Pulmonary artery endothelial cell (primary cell): ENCODE results near the gene AZGP1. TPM values are rescaled to one million over a fixed set of nuclear protein-coding genes. Genes with fewer than 3 reads are reported as not detected.
"Not testable (repeated sequence)": the region's sequence is repeated elsewhere in the genome, so short reads cannot be mapped to it uniquely, and the experiment has no call there.

Experiments
- DNase-seq: peaks from one replicate; pipeline ENCODE4 v3.0.0-alpha.2; 2011; ENCODE audit warnings: low read depth, low spot score
- total RNA-seq: library from RNA; depleted of rRNA; stranded (reverse); fragments of >200 nt; gene quantifications from 2 replicates; pipeline ENCODE4 v1.2.3, GENCODE V29; 2014

AZGP1 gene
- total RNA-seq = not detected in 2 replicates

DNA sequence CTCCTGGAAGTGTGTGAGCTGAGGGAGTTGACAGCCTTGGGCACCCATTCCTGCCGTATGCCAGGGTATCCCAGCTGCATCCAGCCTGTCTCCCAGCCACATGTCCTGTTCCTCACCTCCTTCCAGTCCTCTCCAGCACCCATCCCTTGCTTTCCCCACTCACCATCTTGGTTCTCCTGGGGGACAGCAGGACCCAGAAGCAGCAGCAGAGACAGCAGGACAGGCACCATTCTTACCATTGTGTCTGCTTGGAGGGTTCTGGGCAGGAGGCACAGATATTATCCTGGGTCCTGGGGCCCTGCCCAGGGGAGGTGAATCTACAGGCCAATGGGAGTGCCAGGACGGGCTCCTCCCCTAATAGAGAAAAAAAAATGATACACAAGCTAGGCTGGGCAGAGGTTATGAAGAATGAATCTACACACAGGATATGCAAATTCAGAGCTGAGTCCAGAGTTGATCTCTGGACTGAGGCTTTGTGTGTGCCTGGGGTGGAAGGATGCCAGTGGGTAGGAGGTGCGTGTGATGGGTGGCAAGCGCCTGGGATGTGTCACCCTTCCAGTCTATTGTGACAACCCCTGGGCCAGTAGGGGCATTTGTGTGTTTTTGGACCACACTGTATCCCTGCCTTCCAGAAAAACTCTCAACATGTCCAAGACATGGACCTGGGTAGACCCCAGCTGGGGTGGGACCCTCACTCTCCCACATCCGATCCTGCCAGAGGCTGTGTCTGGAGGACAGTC lies at the start of gene AZGP1:
TSS of gene AZGP1 (minus strand) at position 250 of the 740 bp plus-strand sequence. CDS start at position 239, 11 bp downstream.
- DNase-seq = no peak

- no peak for DNase-seq
These were observed 48.3 kb upstream of the AZGP1 start for GRCh38 chr7:100024020-100024619.

DNA sequence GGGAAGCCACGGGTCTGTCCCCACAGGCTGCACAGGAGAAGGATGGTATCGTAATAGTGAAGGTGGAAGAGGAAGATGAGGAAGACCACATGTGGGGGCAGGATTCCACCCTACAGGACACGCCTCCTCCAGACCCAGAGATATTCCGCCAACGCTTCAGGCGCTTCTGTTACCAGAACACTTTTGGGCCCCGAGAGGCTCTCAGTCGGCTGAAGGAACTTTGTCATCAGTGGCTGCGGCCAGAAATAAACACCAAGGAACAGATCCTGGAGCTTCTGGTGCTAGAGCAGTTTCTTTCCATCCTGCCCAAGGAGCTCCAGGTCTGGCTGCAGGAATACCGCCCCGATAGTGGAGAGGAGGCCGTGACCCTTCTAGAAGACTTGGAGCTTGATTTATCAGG lies 47.7 kb upstream of the AZGP1 start:
- no peak for DNase-seq

DNA sequence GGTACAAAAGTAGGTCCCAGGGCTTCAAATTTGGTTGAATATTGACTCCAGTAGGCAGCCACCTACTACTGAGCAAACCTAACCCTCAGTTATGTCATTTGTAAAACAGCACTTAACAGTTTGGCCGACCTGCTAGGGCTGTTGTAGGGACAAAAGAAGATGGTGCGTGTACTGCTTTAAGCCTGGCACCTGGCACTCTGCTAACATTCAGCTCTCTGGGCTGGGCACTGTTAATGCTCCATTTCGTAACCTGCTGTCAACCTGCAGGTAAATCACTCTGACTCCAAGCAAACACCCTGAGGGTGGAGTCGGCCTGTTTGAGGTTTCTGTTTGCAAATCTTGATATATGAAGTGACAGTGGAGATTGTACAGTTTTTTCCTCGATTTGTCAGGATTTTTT lies 46.8 kb upstream of the AZGP1 start:
- DNase-seq = no peak

DNA sequence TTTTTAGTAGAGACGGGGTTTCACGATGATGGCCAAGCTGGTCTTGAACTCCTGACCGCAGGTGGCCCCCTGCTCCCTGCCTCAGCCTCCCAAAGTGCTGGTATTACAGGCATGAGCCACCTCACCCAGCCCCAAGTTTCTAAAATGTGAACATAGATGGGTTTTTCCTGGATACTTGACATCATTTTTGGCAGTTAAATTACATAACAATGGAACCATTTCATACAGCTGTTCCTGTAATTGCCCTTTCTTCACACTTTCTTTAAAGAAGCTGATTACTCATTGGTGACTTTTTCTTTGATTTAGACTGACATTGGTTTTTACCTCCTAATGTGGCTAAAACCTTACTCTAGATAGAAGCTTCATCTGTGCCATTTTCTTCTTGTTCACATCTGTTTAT lies 45.5 kb upstream of the AZGP1 start:
- no peak for DNase-seq

DNA sequence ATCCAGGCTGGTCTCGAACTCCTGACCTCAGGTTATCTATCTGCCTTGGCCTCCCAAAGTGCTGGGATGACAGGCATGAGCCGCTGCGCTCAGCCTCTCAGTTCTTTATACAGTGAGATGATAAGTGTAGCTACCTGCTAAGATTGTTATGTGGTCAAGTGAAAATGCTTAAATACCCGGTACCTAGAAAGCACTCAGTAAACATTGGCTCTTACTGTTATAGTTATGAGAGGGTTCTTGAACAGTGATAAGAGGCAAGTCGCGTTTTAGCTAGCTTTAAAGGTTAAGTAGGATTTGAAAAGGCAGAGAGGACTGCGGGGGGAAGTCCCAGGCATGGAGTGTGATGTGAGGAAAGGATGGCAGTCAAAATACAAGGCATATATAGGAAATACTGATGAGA lies 44.1 kb upstream of the AZGP1 start:
- no peak for DNase-seq

DNA sequence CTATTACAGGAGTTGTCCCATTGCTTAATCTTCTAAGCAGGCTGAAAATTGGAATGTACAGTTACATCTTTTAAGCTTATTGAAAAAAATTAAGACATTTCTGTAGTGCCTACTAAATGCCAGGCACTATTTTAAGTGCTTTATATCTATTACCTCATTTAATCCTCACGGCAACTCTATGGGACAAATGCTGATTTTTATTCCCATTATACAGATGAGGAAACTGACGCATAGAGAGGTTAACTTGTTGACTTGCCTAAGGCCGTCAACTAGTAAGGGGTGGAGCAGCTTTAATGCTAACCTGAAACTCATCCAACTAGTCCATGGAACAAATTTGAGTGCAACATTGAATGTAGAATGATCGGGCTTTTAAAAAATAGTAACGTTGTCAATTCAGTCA lies 42.0 kb upstream of the AZGP1 start:
- no peak for DNase-seq

- no peak for DNase-seq
These were observed 41.5 kb upstream of the AZGP1 start for GRCh38 chr7:100017300-100017699.

DNA sequence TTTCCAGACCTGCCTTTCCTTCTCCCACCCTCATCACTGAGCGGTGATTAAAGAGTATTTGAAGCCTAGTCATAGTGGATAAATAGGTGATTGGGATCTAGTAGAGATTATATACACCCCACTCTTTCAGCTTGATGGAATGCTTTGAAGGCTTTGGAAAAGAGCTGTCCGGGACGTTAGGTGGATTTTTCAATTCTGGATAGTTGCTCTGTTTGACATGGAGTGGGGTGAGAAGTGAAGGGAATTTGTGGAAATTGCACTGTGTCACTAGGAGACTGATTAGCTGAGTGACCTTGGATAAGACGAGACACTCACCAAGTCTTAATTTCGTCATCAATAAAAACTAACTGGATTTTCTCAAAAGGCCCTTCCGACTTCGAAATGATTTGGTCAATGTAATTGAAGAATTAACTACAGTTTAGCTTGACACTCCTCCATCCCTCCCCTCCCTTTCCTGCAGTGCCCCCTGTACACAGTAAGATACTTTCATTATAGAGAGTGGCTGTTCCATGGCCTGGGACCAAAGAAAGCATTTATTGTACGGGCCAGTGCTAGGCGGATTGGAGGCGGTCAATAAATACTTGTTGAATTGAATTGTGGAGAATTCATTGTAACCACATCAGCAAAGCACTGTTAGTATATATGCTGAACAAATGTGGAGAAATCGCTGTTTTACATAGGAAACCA lies 40.5 kb upstream of the AZGP1 start:
- no peak for DNase-seq

- peak; percentile 78 for DNase-seq
These were observed 39.7 kb upstream of the AZGP1 start, which contains the start of gene ZKSCAN1 for GRCh38 chr7:100015232-100016214. ZKSCAN1 (plus strand) TSS chr7:100015596; CDS start chr7:100023507, 7,911 bp downstream.

DNA sequence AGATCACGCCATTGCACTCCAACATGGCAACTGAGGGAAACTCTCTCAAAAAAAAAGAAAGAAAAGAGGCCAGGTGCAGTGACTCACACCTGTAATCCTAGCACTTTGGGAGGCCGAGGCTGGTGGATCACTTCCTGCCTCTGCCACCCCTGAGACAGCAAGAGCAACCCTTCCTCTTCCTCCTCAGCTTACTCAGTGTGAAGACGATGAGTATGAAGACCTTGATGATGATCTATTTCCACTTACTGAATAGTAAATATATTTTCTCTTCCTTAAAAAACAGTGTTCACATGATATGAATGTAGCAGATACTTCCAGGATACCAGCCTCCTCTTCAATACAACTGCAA lies 37.5 kb upstream of the AZGP1 start:
- DNase-seq = no peak

- DNase-seq = not testable (repeated sequence)
These were observed 36.8 kb upstream of the AZGP1 start for GRCh38 chr7:100012385-100013327.

GRCh38 chr7:100011516-100011915 lies 35.7 kb upstream of the AZGP1 start:
- no peak for DNase-seq

DNA sequence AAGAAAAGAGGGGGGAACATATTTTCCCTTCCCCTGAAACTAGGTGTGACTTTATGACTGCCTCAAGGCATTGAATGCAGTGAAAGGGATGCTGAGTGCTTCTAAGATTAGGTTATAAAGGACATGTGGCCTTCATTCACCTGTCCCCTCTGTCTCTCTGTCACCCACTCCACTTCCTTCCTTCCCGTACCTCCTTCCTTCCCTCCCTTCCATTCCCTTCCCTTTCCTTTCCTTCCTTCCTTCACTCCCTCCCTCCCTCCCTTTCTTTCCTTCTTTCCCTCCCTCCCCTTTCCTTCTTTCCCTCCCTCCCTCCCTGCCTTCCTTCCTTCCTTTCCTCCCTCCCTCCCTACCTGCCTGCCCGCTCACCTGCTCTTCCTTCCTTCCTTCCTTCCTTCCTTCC lies 35.1 kb upstream of the AZGP1 start:
- DNase-seq = no peak

GRCh38 chr7:100009952-100010351 lies 34.1 kb upstream of the AZGP1 start:
- not testable (repeated sequence) for DNase-seq

DNA sequence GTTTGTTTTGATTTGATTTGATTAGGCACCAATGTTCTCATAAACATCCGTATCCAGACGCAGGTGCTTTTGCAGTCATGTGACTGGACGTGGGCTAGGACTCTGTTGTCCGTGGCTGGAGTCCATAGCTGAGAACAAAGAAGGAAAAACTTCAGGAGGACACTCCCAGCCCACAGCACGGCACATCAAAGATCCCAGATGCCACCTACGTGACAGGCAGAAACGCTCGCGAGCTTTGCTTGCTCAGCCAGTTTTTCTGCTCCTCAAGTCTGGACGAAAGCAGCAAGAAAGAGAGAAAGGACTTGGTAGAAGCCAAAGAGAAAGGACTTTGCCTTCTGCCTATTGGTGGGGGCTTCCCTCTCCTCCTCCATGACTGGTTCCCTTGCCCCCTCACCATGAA lies 32.7 kb upstream of the AZGP1 start:
- no peak for DNase-seq

DNA sequence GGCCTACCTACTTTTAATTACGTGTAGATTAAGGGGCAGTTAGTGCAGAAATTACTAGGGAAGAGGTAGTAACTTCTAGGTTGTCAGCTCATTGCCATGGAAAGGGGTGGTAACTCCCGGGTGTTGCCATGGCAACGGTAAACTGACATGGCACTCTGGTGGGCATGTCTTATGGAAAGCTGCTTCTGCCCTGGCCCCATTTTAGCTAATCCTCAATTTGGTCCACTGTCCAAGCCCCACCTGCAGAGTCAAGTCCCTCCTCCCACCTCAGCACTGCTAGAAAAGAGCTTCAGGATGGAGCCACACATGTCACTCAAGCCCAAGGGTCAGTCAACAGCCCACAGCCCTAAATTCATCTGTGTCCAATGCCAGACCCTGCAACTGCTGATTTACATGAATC lies 32.1 kb upstream of the AZGP1 start:
- DNase-seq = no peak

DNA sequence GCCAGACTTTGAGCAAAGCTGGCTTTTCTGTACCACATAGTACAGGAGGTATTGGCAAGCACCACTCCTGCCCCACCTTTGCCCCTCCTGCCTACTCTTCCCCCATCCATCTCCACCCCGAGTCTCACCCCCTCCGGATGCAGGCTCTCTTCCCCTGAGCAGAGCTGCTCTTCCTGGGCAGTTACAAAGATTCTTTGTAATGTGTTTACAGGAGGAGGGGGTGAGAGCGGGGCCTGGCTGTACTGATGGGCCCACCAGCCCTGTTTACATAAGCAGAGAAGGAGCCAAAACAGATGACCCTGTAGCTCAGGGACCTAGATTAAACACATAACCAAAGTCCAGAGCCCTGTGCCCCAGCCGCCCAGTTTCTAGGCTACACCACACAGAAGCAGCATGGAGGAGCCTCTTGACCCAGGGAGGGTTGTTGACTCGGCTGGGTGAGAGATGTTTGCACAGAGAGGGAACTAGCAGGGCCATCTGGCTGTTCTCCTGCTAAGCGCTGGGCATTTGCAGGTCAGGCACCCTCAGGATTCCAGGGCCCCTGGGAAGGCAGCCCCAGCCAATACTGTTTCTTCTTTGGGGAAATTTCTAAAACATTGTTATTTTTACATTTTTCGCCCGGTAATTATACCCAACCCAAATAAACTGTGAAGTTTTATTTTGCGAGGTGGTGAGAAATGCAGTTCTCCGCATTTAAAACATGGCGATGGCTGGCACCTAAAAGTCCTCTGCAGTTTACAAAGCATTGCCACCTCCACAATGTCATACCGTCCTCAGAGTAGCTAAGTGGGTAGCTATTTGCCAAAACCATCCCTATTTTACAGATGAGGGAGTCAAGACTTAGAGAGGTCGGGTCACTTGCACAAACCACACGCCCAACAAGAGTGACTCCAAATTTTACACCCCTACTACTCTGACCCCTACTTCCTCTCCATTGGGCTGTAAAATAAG lies 28.2 kb upstream of the AZGP1 start:
- DNase-seq = no peak

DNA sequence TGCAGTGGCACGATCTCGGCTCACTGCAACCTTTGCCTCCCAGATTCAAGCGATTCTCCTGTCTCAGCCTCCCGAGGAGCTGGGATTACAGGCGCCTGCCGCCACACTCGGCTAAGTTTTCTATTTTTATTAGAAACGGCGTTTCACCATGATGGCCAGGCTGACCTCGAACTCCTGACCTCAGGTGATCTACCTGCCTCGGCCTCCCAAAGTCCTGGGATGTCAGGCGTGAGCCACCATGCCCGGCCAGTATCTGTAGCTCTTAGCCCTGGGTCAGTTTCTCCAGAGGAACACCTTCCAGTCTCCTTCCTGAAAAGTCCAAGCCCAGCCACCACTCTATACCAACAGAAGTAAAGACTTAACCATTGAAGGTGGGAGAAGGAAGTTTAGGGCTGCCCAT lies 24.4 kb upstream of the AZGP1 start:
- no peak for DNase-seq
